IMR-90 (cell line): ENCODE measurements around the gene PHB1. TPM values are rescaled to one million over a fixed set of nuclear protein-coding genes. Genes with fewer than 3 reads are reported as not detected.

Source experiments
- ATAC-seq: fragments of 200-7000 bp; cut with Tn5 transposase; 2 replicates; pipeline ENCODE4 v1.9.1; 2020; ENCODE audit warnings: low read depth, mild to moderate bottlenecking, moderate library complexity
- BruUV-seq: library from RNA; stranded (reverse); fragments of 400-500 nt; replicated peaks from 2 replicates; lab custom pipeline; 2021; lab: Mats Ljungman, UMichigan
- CTCF ChIA-PET: fragments of 300-600 bp; formaldehyde crosslinking; extraction: SDS; loops from one replicate; lab custom pipeline; 2021; ENCODE audit warnings: antibody characterized with exemption; lab: Yijun Ruan, JAX
- POLR2A ChIA-PET: fragments of 300-600 bp; sonication (Branson Sonifier 250); formaldehyde crosslinking; loops from one replicate; lab custom pipeline; 2022; ENCODE audit warnings: antibody characterized with exemption; ENCODE audit not compliant: unreplicated experiment; lab: Charles Lee
- DNase-seq: peaks from one replicate; pipeline ENCODE4 v3.0.0; 2013
- H2AFZ ChIP-seq: replicated peaks from 2 replicates; pipeline ENCODE3; 2013; ENCODE audit warnings: low read length, mild to moderate bottlenecking; ENCODE audit not compliant: poor library complexity
- H2AK5ac ChIP-seq: 2 replicates; pipeline ENCODE4 v1.6.1; 2013; ENCODE audit warnings: low read depth, low read length, inconsistent platforms
- H2AK9ac ChIP-seq: replicated peaks from 2 replicates; pipeline ENCODE3; 2013; ENCODE audit warnings: mild to moderate bottlenecking, low read depth, low read length, moderate library complexity; ENCODE audit not compliant: poor library complexity
- H2BK120ac ChIP-seq: 2 replicates; pipeline ENCODE4 v1.6.1; 2013; ENCODE audit warnings: low read depth, low read length, inconsistent platforms
- H2BK15ac ChIP-seq: 3 replicates; pipeline ENCODE4 v1.6.1; 2013; ENCODE audit warnings: low read depth, low read length, inconsistent platforms
- H2BK20ac ChIP-seq: 2 replicates; pipeline ENCODE4 v1.6.1; 2013; ENCODE audit warnings: low read depth, mild to moderate bottlenecking, inconsistent platforms, low read length, moderate library complexity
- H2BK5ac ChIP-seq: 2 replicates; pipeline ENCODE4 v1.6.1; 2013; ENCODE audit warnings: mild to moderate bottlenecking, low read depth, low read length, inconsistent platforms; ENCODE audit not compliant: poor library complexity, severe bottlenecking
- H3K14ac ChIP-seq: replicated peaks from 2 replicates; pipeline ENCODE4 v1.6.1; 2013; ENCODE audit warnings: low read depth, low read length, inconsistent platforms
- H3K18ac ChIP-seq: 2 replicates; pipeline ENCODE4 v1.6.1; 2013; ENCODE audit warnings: low read depth, low read length, control low read depth
- H3K23ac ChIP-seq: 2 replicates; pipeline ENCODE4 v1.6.1; 2013; ENCODE audit warnings: low read depth, low read length, inconsistent platforms
- H3K27ac ChIP-seq: 2 replicates; pipeline ENCODE4 v1.5.1; 2013; ENCODE audit warnings: mild to moderate bottlenecking, control low read depth, low read length; ENCODE audit not compliant: insufficient read depth
- H3K27me3 ChIP-seq: 2 replicates; pipeline ENCODE4 v1.6.1; 2013; ENCODE audit warnings: low read length; ENCODE audit not compliant: control insufficient read depth, insufficient read depth
- H3K36me3 ChIP-seq: 2 replicates; pipeline ENCODE4 v1.6.1; 2013; ENCODE audit warnings: low read length, mixed read lengths; ENCODE audit not compliant: control insufficient read depth, insufficient read depth
- H3K4ac ChIP-seq: 2 replicates; pipeline ENCODE4 v1.6.1; 2013; ENCODE audit warnings: low read depth, low read length, inconsistent platforms
- H3K4me1 ChIP-seq: 2 replicates; pipeline ENCODE4 v1.6.1; 2013; ENCODE audit warnings: low read length, mixed read lengths; ENCODE audit not compliant: control insufficient read depth, insufficient read depth
- H3K4me2 ChIP-seq: 2 replicates; pipeline ENCODE4 v1.6.1; 2013; ENCODE audit warnings: low read depth, mild to moderate bottlenecking, control low read depth, low read length, moderate library complexity
- H3K4me3 ChIP-seq: 2 replicates; pipeline ENCODE4 v1.5.1; 2013; ENCODE audit warnings: low read depth, mild to moderate bottlenecking, control low read depth, low read length, moderate library complexity; ENCODE audit not compliant: insufficient read depth
- H3K56ac ChIP-seq: 2 replicates; pipeline ENCODE4 v1.6.1; 2013; ENCODE audit warnings: low read length, inconsistent platforms; ENCODE audit not compliant: insufficient read depth; ENCODE audit errors: extremely low read depth
- H3K79me1 ChIP-seq, 2 experiments: 2 replicates each; pipeline ENCODE4 v1.6.1; 2013; ENCODE audit warnings: low read length in 2 of 2, inconsistent platforms in 1 of 2, low read depth in 1 of 2
- H3K9ac ChIP-seq: 2 replicates; pipeline ENCODE4 v1.6.1; 2013; ENCODE audit warnings: low read depth, low read length, control low read depth
- H3K9me1 ChIP-seq: 2 replicates; pipeline ENCODE4 v1.6.1; 2013; ENCODE audit warnings: low read length, inconsistent platforms; ENCODE audit not compliant: insufficient read depth
- H3K9me3 ChIP-seq: 2 replicates; pipeline ENCODE4 v1.6.1; 2013; ENCODE audit warnings: low read length; ENCODE audit not compliant: control insufficient read depth, insufficient read depth
- H4K20me1 ChIP-seq: 2 replicates; pipeline ENCODE4 v1.6.1; 2013; ENCODE audit warnings: low read length, inconsistent platforms; ENCODE audit not compliant: insufficient read depth
- H4K5ac ChIP-seq: 2 replicates; pipeline ENCODE4 v1.6.1; 2013; ENCODE audit warnings: mild to moderate bottlenecking, low read depth, low read length, control low read depth
- H4K8ac ChIP-seq, 2 experiments: 2 replicates each; pipeline ENCODE4 v1.6.1; 2013; ENCODE audit warnings: low read depth in 2 of 2, low read length in 2 of 2, control low read depth in 1 of 2, inconsistent platforms in 1 of 2
- H4K91ac ChIP-seq: 2 replicates; pipeline ENCODE4 v1.6.1; 2013; ENCODE audit warnings: low read depth, low read length, inconsistent platforms; ENCODE audit not compliant: insufficient read depth
- BHLHE40 ChIP-seq: fragments of 150-350 bp; IDR thresholded peaks from 2 replicates; pipeline ENCODE4 v1.6.1; 2016; ENCODE audit warnings: mild to moderate bottlenecking, low read depth, low read length
- CEBPB ChIP-seq: IDR thresholded peaks from 2 replicates; pipeline ENCODE4 v1.6.1; 2012; ENCODE audit warnings: low read depth, low read length, improper control_type of control experiment
- FOS ChIP-seq: fragments of 150-350 bp; IDR thresholded peaks from 2 replicates; pipeline ENCODE4 v1.6.1; 2016; ENCODE audit warnings: low read depth, low read length
- MAFK ChIP-seq: IDR thresholded peaks from 2 replicates; pipeline ENCODE4 v1.6.1; 2012; ENCODE audit warnings: low read depth, low read length, improper control_type of control experiment
- MXI1 ChIP-seq: IDR thresholded peaks from 2 replicates; pipeline ENCODE4 v1.6.1; 2012; ENCODE audit warnings: low read depth, mild to moderate bottlenecking, low read length, moderate library complexity, borderline replicate concordance
- POLR2A ChIP-seq: IDR thresholded peaks from 2 replicates; pipeline ENCODE4 v1.6.1; 2012; ENCODE audit warnings: mild to moderate bottlenecking, low read depth, low read length
- RAD21 ChIP-seq: IDR thresholded peaks from 2 replicates; pipeline ENCODE4 v1.6.1; 2012; ENCODE audit warnings: low read length, improper control_type of control experiment
- RCOR1 ChIP-seq: IDR thresholded peaks from 2 replicates; pipeline ENCODE4 v1.6.1; 2012; ENCODE audit warnings: mild to moderate bottlenecking, low read length, improper control_type of control experiment; ENCODE audit not compliant: insufficient replicate concordance
- RFX5 ChIP-seq: IDR thresholded peaks from 2 replicates; pipeline ENCODE4 v1.8.0; 2012; ENCODE audit warnings: low read depth, mild to moderate bottlenecking, low read length, moderate library complexity
- WGBS, 2 experiments: methylation state at CpG; one replicate each; pipeline versions ENCODE4 v1.1.5 to v1.1.7; 2013; ENCODE audit warnings: missing lambda C conversion rate in 2 of 2; ENCODE audit not compliant: insufficient read length in 1 of 2; ENCODE audit errors: extremely low coverage in 2 of 2; 5-methylcytosine and 5-hydroxymethylcytosine counted together
- dilution Hi-C: fragments of 300-500 bp; cut with HindIII; formaldehyde crosslinking; loops from one replicate; pipeline ENCODE4 v1.14.3; 2018; ENCODE audit warnings: low sequenced_read_pairs; ENCODE audit not compliant: unreplicated experiment
- in situ Hi-C: fragments of 300-500 bp; cut with MboI; formaldehyde crosslinking; loops from 3 replicates; pipeline ENCODE4 v1.14.3; 2019; ENCODE audit warnings: low sequenced_read_pairs, inconsistent platforms, mixed read lengths
- intact Hi-C: fragments of 100-400 bp; cut with micrococcal nuclease; formaldehyde crosslinking; loops from 2 replicates; pipeline ENCODE4 v1.10.0; 2022
- polyA plus RNA-seq, 3 experiments: library from polyadenylated mRNA; depleted of rRNA; stranded (reverse); fragments of >200 nt; gene quantifications; 2 replicates each; pipeline ENCODE4 v1.2.3, GENCODE V29; 2012; ENCODE audit warnings: low replicate concordance in 1 of 3
- total RNA-seq: library from RNA; depleted of rRNA; stranded (reverse); fragments of >200 nt; gene quantifications from 2 replicates; pipeline ENCODE4 v1.2.3, GENCODE V29; 2012
- TF ChIP-seq, protein P1 (sequence below): conservative IDR thresholded peaks from 2 replicates; pipeline ENCODE4 v1.5.1; 2012; ENCODE audit warnings: mild to moderate bottlenecking, low read depth, low read length, improper control_type of control experiment
- TF ChIP-seq, protein P2 (sequence below): fragments of 150-350 bp; IDR thresholded peaks from 2 replicates; pipeline ENCODE4 v1.6.1; 2016; ENCODE audit warnings: low read depth, mild to moderate bottlenecking, low read length, moderate library complexity, borderline replicate concordance

PHB1 gene
- total and polyA plus RNA-seq, 2 of the 4 experiments (the other 2 are of a cell fraction), result 283 to 294 TPM

DNA sequence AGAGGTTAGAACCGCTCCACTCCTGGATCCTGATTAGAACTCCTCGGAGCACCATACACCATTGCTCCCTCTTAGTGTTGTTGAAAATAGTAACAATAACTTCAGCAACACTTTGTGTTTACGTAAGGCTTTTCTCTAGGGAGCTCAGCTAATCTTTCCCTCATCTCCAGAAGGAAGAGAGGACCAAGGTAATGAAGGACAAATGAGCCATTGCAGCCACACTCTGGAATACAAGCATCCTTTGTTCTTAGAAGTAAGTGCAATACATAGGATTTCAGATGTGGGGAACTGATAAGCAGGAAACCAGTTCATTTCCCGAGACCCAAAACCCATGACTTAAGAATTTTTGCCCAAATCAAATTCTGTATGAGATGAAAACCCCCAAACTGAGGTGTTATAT is 29.7 kb downstream of the PHB1 start:
- CTCF ChIA-PET, result no interaction called here

More for the DNA sequence above, 29.7 kb downstream of the PHB1 start:
- Histone ChIP-seq H3K23ac (no peak overlapping the region), H3K18ac (no peak overlapping the region), H2BK120ac (no peak overlapping the region), H4K91ac (no peak overlapping the region), H2BK5ac (no peak overlapping the region), H3K4me3 (no peak overlapping the region), H3K4ac (no peak overlapping the region), H2BK20ac (no peak overlapping the region), H2AK5ac (no peak overlapping the region), H3K27ac (no peak overlapping the region), H3K9ac (no peak overlapping the region), H2BK15ac (no peak overlapping the region), H3K14ac (no peak overlapping the region), H4K20me1 (no peaks in the 10 kb centered on the region), H3K36me3 (no peaks in the 10 kb centered on the region), H3K56ac (no peak overlapping the region), H3K27me3 (peaks cover 4% of the 10 kb centered on the region; the same call in 1 of the 2 replicates), H3K79me1 (no peaks in the 10 kb centered on the region), H3K9me3 (no peaks in the 10 kb centered on the region), H4K8ac (no peak overlapping the region), H3K9me1 (peaks cover 1% of the 10 kb centered on the region), H2AK9ac (no peak overlapping the region), H3K4me2 (no peak overlapping the region), H4K5ac (no peak overlapping the region), H3K4me1 (0 out of 2 replicates have a peak, but pooled peaks cover under 1% of the 10 kb centered on the region), H2AFZ (no peak overlapping the region)
- TF ChIP-seq MXI1, result no peak
- no peak for TF ChIP-seq RFX5
- TF ChIP-seq BHLHE40, result no peak
- TF ChIP-seq CEBPB, result no peak
- no peak for TF ChIP-seq RCOR1
- TF ChIP-seq FOS, result no peak
- no peak for TF ChIP-seq MAFK
- no peak for TF ChIP-seq RAD21
- TF ChIP-seq, protein P1, sequence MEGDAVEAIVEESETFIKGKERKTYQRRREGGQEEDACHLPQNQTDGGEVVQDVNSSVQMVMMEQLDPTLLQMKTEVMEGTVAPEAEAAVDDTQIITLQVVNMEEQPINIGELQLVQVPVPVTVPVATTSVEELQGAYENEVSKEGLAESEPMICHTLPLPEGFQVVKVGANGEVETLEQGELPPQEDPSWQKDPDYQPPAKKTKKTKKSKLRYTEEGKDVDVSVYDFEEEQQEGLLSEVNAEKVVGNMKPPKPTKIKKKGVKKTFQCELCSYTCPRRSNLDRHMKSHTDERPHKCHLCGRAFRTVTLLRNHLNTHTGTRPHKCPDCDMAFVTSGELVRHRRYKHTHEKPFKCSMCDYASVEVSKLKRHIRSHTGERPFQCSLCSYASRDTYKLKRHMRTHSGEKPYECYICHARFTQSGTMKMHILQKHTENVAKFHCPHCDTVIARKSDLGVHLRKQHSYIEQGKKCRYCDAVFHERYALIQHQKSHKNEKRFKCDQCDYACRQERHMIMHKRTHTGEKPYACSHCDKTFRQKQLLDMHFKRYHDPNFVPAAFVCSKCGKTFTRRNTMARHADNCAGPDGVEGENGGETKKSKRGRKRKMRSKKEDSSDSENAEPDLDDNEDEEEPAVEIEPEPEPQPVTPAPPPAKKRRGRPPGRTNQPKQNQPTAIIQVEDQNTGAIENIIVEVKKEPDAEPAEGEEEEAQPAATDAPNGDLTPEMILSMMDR, result no peak
- no peak for TF ChIP-seq POLR2A
- TF ChIP-seq, protein P2, sequence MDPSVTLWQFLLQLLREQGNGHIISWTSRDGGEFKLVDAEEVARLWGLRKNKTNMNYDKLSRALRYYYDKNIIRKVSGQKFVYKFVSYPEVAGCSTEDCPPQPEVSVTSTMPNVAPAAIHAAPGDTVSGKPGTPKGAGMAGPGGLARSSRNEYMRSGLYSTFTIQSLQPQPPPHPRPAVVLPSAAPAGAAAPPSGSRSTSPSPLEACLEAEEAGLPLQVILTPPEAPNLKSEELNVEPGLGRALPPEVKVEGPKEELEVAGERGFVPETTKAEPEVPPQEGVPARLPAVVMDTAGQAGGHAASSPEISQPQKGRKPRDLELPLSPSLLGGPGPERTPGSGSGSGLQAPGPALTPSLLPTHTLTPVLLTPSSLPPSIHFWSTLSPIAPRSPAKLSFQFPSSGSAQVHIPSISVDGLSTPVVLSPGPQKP, result no peak
- in situ Hi-C loops (no loop called here), dilution Hi-C loops (no loop called here), intact Hi-C loops (no loop called here)
- POLR2A ChIA-PET, result no interaction called here
- DNase-seq (no peak), ATAC-seq (no peak)
- no TSS peak for BruUV-seq
- WGBS, 2 experiments, result no CpG with 5 or more reads among the region's 4 CpGs
